Vagina (tissue), 2 donors: ENCODE measurements around the gene INHBB.

Experiments
- POLR2AphosphoS5 ChIP-seq, 2 donors: sonication (generic); formaldehyde crosslinking; IDR thresholded peaks; one replicate each; pipeline ENCODE4 v1.9.0; 2017; ENCODE audit warnings: antibody characterized with exemption in 2 of 2, mild to moderate bottlenecking in 2 of 2, low read depth in 1 of 2; ENCODE audit not compliant: insufficient read depth in 1 of 2
- TF ChIP-seq, protein P1 (sequence below), 3 experiments: fragments of 450-650 bp in 2 of 3; fragments of 200-600 bp in 1 of 3; sonication (generic) in 1 of 3; IDR thresholded peaks; one replicate each; pipeline ENCODE4 v1.5.1; 2017 to 2019; ENCODE audit warnings: antibody characterized with exemption in 3 of 3, mild to moderate bottlenecking in 2 of 3, moderate library complexity in 2 of 3

DNA sequence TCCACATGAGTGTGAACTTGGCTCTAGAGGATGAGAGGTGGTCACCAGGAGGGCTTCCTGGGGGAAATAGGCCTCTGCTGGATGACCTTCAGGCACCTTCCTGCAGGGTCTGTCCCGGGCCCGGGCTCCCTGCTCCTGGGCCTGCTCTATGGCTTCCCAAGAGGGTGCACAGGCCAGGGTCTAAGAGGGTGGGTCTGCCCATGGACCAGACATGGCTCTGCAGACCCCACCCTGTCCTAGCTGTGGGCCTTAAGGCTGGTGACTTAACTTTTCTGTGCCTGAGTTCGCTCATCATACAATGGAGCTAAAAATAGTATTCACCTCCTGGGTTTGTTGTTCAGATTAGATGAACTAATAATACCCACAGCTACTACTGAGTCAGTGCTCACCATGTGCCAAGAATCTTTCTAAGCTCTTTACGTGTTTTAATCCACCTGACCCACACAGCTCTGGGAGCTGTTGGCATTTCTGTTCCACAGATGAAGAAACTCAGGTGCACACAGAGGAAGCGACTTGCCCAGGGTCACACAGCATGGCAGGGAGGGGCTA is 14.4 kb downstream of the INHBB start:
- TF ChIP-seq, protein P1, sequence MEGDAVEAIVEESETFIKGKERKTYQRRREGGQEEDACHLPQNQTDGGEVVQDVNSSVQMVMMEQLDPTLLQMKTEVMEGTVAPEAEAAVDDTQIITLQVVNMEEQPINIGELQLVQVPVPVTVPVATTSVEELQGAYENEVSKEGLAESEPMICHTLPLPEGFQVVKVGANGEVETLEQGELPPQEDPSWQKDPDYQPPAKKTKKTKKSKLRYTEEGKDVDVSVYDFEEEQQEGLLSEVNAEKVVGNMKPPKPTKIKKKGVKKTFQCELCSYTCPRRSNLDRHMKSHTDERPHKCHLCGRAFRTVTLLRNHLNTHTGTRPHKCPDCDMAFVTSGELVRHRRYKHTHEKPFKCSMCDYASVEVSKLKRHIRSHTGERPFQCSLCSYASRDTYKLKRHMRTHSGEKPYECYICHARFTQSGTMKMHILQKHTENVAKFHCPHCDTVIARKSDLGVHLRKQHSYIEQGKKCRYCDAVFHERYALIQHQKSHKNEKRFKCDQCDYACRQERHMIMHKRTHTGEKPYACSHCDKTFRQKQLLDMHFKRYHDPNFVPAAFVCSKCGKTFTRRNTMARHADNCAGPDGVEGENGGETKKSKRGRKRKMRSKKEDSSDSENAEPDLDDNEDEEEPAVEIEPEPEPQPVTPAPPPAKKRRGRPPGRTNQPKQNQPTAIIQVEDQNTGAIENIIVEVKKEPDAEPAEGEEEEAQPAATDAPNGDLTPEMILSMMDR (IDR thresholded peaks at IDR 0.05), result no peak
- no peak for TF ChIP-seq POLR2AphosphoS5 (IDR thresholded peaks at IDR 0.05; ENCODE audit: insufficient read depth in 1 of 2, low read depth in 1 of 2)
